Naive thymus-derived CD4-positive, alpha-beta T cell (primary cell): Measurements from ENCODE around the gene GRB14. TPM values are rescaled to one million over a fixed set of nuclear protein-coding genes. Genes with fewer than 3 reads are reported as not detected.

ENCODE experiments used
- ATAC-seq: fragments of 150-1000 bp; cut with Tn5 transposase; 2 replicates; pipeline ENCODE4 v1.10.0; 2021; ENCODE audit warnings: mild to moderate bottlenecking, moderate library complexity
- CTCF ChIA-PET: fragments of 350-600 bp; sonication (Branson Sonifier 250); formaldehyde crosslinking; loops from one replicate; lab custom pipeline; 2021; ENCODE audit warnings: antibody characterized with exemption; lab: Charles Lee
- POLR2A ChIA-PET: fragments of 350-600 bp; sonication (Branson Sonifier 250); formaldehyde crosslinking; loops from one replicate; lab custom pipeline; 2021; ENCODE audit warnings: antibody characterized with exemption, inconsistent platforms; lab: Charles Lee
- DNase-seq, 9 donors: peaks; one replicate each; pipeline versions ENCODE4 v3.0.0 to v3.0.0-alpha.2; 2020 to 2022; ENCODE audit warnings: mixed read lengths in 1 of 9
- H3K27ac ChIP-seq: one replicate; pipeline ENCODE4 v1.7.0; 2013; ENCODE audit warnings: mild to moderate bottlenecking, low read depth, low read length, moderate library complexity
- H3K27me3 ChIP-seq, 2 donors: one replicate each; pipeline ENCODE4 v1.7.0; 2013; ENCODE audit warnings: low read length in 2 of 2, mild to moderate bottlenecking in 2 of 2, moderate library complexity in 2 of 2; ENCODE audit not compliant: control insufficient read depth in 2 of 2, insufficient read depth in 2 of 2
- H3K36me3 ChIP-seq, 3 experiments: 1 replicate in 2 of 3; 2 replicates in 1 of 3; pipeline ENCODE4 v1.7.0; 2013; ENCODE audit warnings: low read length in 3 of 3, mild to moderate bottlenecking in 3 of 3, moderate library complexity in 1 of 3; ENCODE audit not compliant: insufficient read depth in 3 of 3, control insufficient read depth in 2 of 3
- H3K4me1 ChIP-seq, 2 donors: one replicate each; pipeline ENCODE4 v1.7.0; 2013; ENCODE audit warnings: low read length in 2 of 2, mild to moderate bottlenecking in 2 of 2, moderate library complexity in 1 of 2; ENCODE audit not compliant: control insufficient read depth in 2 of 2, insufficient read depth in 2 of 2
- H3K4me3 ChIP-seq: 2 replicates; pipeline ENCODE4 v1.7.0; 2013; ENCODE audit warnings: mild to moderate bottlenecking, low read length
- H3K9me3 ChIP-seq, 3 experiments: 1 replicate in 2 of 3; 2 replicates in 1 of 3; pipeline ENCODE4 v1.7.0; 2013; ENCODE audit warnings: low read length in 3 of 3; ENCODE audit not compliant: control insufficient read depth in 2 of 3
- H3K27ac Mint-ChIP-seq, 9 donors: one replicate each; pipeline ENCODE4 v1.8.0; 2020 to 2022; ENCODE audit warnings: mixed read lengths in 9 of 9, mild to moderate bottlenecking in 8 of 9, moderate library complexity in 5 of 9, inconsistent platforms in 2 of 9
- H3K27me3 Mint-ChIP-seq, 5 donors: one replicate each; pipeline ENCODE4 v1.8.0; 2021 to 2022; ENCODE audit warnings: mixed read lengths in 5 of 5, mild to moderate bottlenecking in 1 of 5
- H3K36me3 Mint-ChIP-seq, 5 donors: one replicate each; pipeline ENCODE4 v1.8.0; 2020 to 2022; ENCODE audit warnings: mixed read lengths in 5 of 5, mild to moderate bottlenecking in 3 of 5, inconsistent platforms in 1 of 5
- H3K4me1 Mint-ChIP-seq, 7 donors: one replicate each; pipeline ENCODE4 v1.8.0; 2020 to 2022; ENCODE audit warnings: mixed read lengths in 7 of 7, mild to moderate bottlenecking in 3 of 7, inconsistent platforms in 1 of 7
- H3K4me3 Mint-ChIP-seq, 10 donors: one replicate each; pipeline ENCODE4 v1.8.0; 2020 to 2022; ENCODE audit warnings: mild to moderate bottlenecking in 10 of 10, mixed read lengths in 10 of 10, moderate library complexity in 6 of 10, inconsistent platforms in 2 of 10
- H3K9me3 Mint-ChIP-seq, 11 donors: one replicate each; pipeline ENCODE4 v1.8.0; 2020 to 2022; ENCODE audit warnings: mixed read lengths in 11 of 11, mild to moderate bottlenecking in 4 of 11, inconsistent platforms in 1 of 11, moderate library complexity in 1 of 11
- intact Hi-C, 2 donors: fragments of 100-400 bp; cut with micrococcal nuclease; formaldehyde crosslinking; loops; one replicate each; pipeline ENCODE4 v1.15.1; 2023
- polyA plus RNA-seq, 2 donors: library from polyadenylated mRNA; unstranded; fragments of 300-500 nt; fragmentation: Illumina TruSeq; gene quantifications; one replicate each; pipeline ENCODE4 v1.2.3, GENCODE V29; 2021
- total RNA-seq, 6 experiments: library from RNA in 5 of 6; stranded (reverse) in 5 of 6; gene quantifications; 1 replicate in 5 of 6; 2 replicates in 1 of 6; pipeline ENCODE4 v1.2.3 and lab custom pipeline; 2021 to 2026

GRB14 gene
- total and polyA plus RNA-seq, 7 experiments from 2014 or later = not detected

DNA sequence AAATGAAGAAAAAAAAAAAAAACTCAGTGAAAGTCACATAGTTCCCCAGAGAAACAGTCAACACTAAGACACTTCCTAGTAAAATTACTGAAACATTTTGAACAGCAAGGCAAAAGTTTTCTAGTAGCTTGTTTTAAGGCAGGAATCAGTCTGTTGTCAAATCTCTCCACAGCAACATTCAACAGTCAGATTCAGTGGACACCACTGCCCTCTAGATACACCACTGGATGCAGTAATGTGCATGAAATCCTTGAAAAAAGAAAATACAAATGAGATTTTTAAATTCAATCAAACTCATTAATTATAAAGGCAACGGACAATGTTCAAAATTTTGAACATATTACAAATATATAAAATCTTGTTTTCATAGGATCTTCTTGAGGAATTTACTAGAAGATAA lies 46.4 kb downstream of the GRB14 start:
- intact Hi-C loops = no loop called here
- POLR2A ChIA-PET = no interaction called here
- Histone ChIP-seq H3K9me3 (no peaks in the 10 kb centered on the region), H3K36me3 (no peaks in the 10 kb centered on the region), H3K27me3 (no peaks in the 10 kb centered on the region), H3K27ac (no peak overlapping the region), H3K4me3 (no peak overlapping the region), H3K4me1 (no peaks in the 10 kb centered on the region)
- no peak overlapping the region for H3K27ac Mint-ChIP-seq
- H3K36me3 Mint-ChIP-seq = no peaks in the 10 kb centered on the region
- no peak overlapping the region for H3K4me3 Mint-ChIP-seq
- peaks cover 0 to 6% (median 0%) of the 10 kb centered on the region in 11 donors for H3K9me3 Mint-ChIP-seq
- DNase-seq (no peak), ATAC-seq (no peak)
- no peaks in the 10 kb centered on the region for H3K27me3 Mint-ChIP-seq
- CTCF ChIA-PET = no interaction called here
- no peaks in the 10 kb centered on the region for H3K4me1 Mint-ChIP-seq

DNA sequence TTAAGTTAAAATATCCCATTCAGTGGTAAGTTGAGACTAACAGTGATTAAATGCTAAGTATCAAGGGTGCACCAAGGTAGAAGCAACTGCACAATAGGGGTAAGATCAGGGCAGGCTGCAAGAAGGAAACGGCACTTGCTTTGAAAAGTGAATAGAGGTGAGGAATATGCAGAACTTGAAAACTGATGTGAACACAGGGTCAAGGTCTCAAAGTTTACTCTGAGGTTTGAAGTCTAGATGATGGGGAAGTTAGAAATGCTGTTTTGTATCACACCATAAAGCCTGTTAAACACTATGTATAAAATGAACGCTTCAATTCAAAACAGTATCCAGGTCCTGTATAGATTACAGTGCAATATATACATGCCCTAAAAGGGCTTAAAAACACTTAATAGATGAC lies 50.8 kb downstream of the GRB14 start:
- POLR2A ChIA-PET = no interaction called here
- H3K36me3 Mint-ChIP-seq = no peaks in the 10 kb centered on the region

DNA sequence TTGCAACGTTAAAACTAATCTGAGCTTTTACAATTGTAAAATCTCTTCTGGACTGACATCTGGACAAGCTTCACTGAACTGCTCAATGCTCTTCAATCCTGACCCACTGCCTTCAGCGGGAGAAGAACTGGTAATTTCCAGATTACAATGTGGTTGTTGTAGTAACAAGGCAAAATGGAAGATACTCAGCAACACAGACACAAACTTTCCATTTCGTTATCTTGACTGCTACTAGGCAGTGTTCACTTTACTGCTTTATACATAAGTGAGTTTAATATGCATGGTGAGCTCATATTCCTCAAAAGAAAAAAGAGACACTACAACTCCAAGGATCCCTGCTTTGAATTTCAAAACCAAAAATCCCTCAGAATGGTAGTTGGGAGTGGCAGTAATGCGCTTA lies 51.9 kb downstream of the GRB14 start:
- ChIA-PET CTCF (no interaction called here), POLR2A (no interaction called here)
- Histone ChIP-seq H3K4me3 (no peak overlapping the region), H3K36me3 (no peaks in the 10 kb centered on the region), H3K27me3 (no peaks in the 10 kb centered on the region), H3K4me1 (no peaks in the 10 kb centered on the region), H3K27ac (no peak overlapping the region), H3K9me3 (no peaks in the 10 kb centered on the region)
- H3K27me3 Mint-ChIP-seq = no peaks in the 10 kb centered on the region
- H3K27ac Mint-ChIP-seq = no peak overlapping the region
- no peak for ATAC-seq
- no peak overlapping the region for H3K4me3 Mint-ChIP-seq
- H3K9me3 Mint-ChIP-seq = peaks cover 0 to 6% (median 0%) of the 10 kb centered on the region in 11 donors
- no peaks in the 10 kb centered on the region for H3K4me1 Mint-ChIP-seq
- intact Hi-C loops = no loop called here
- no peaks in the 10 kb centered on the region for H3K36me3 Mint-ChIP-seq
- no peak for DNase-seq

More for the DNA sequence above, 50.8 kb downstream of the GRB14 start:
- Mint-ChIP-seq H3K4me3 (no peak overlapping the region), H3K4me1 (no peaks in the 10 kb centered on the region), H3K27me3 (no peaks in the 10 kb centered on the region), H3K9me3 (peaks cover 0 to 6% (median 0%) of the 10 kb centered on the region in 11 donors), H3K27ac (no peak overlapping the region)
- Histone ChIP-seq H3K4me3 (no peak overlapping the region), H3K4me1 (no peaks in the 10 kb centered on the region), H3K27ac (no peak overlapping the region), H3K27me3 (no peaks in the 10 kb centered on the region), H3K9me3 (no peaks in the 10 kb centered on the region), H3K36me3 (no peaks in the 10 kb centered on the region)
- DNase-seq = no peak
- intact Hi-C loops = no loop called here
- CTCF ChIA-PET = no interaction called here
- no peak for ATAC-seq

GRCh38 chr2:164568317-164568716 lies 53.0 kb downstream of the GRB14 start:
- Histone ChIP-seq H3K27ac (no peak overlapping the region), H3K27me3 (no peaks in the 10 kb centered on the region), H3K9me3 (no peaks in the 10 kb centered on the region), H3K4me1 (no peaks in the 10 kb centered on the region), H3K4me3 (no peak overlapping the region), H3K36me3 (no peaks in the 10 kb centered on the region)
- DNase-seq = no peak
- ATAC-seq = no peak
- Mint-ChIP-seq H3K36me3 (no peaks in the 10 kb centered on the region), H3K9me3 (peaks cover 0 to 6% (median 0%) of the 10 kb centered on the region in 11 donors), H3K27me3 (no peaks in the 10 kb centered on the region), H3K4me1 (no peaks in the 10 kb centered on the region), H3K4me3 (no peak overlapping the region), H3K27ac (no peak overlapping the region)
- POLR2A ChIA-PET = no interaction called here
- CTCF ChIA-PET = no interaction called here
- intact Hi-C loops = no loop called here

- no peak overlapping the region for H3K27ac Mint-ChIP-seq
- intact Hi-C loops = no loop called here
- Histone ChIP-seq H3K4me3 (no peak overlapping the region), H3K9me3 (no peaks in the 10 kb centered on the region), H3K27ac (no peak overlapping the region), H3K27me3 (no peaks in the 10 kb centered on the region), H3K4me1 (no peaks in the 10 kb centered on the region), H3K36me3 (no peaks in the 10 kb centered on the region)
- ChIA-PET POLR2A (no interaction called here), CTCF (no interaction called here)
- no peaks in the 10 kb centered on the region for H3K4me1 Mint-ChIP-seq
- DNase-seq = no peak
- H3K36me3 Mint-ChIP-seq = no peaks in the 10 kb centered on the region
- ATAC-seq = no peak
- H3K9me3 Mint-ChIP-seq = peaks cover 0 to 6% (median 0%) of the 10 kb centered on the region in 11 donors
- H3K27me3 Mint-ChIP-seq = no peaks in the 10 kb centered on the region
- H3K4me3 Mint-ChIP-seq = no peak overlapping the region
These were observed 53.8 kb downstream of the GRB14 start for GRCh38 chr2:164567335-164567989.

GRCh38 chr2:164565359-164565758 lies 55.9 kb downstream of the GRB14 start:
- no peak for DNase-seq
- H3K27ac ChIP-seq = no peak overlapping the region
- H3K4me1 Mint-ChIP-seq = no peaks in the 10 kb centered on the region
- POLR2A ChIA-PET = no interaction called here
- no peaks in the 10 kb centered on the region for H3K27me3 ChIP-seq
- no peaks in the 10 kb centered on the region for H3K36me3 ChIP-seq
- intact Hi-C loops = no loop called here
- no peaks in the 10 kb centered on the region for H3K36me3 Mint-ChIP-seq
- no peak overlapping the region for H3K4me3 Mint-ChIP-seq
- no peaks in the 10 kb centered on the region for H3K27me3 Mint-ChIP-seq
- CTCF ChIA-PET = no interaction called here
- no peak overlapping the region for H3K27ac Mint-ChIP-seq
- peaks cover 0 to 2% (median 0%) of the 10 kb centered on the region in 11 donors for H3K9me3 Mint-ChIP-seq
- H3K4me3 ChIP-seq = no peak overlapping the region
- no peaks in the 10 kb centered on the region for H3K9me3 ChIP-seq
- no peaks in the 10 kb centered on the region for H3K4me1 ChIP-seq
- no peak for ATAC-seq

GRCh38 chr2:164562666-164563065 lies 58.6 kb downstream of the GRB14 start:
- ChIA-PET CTCF (no interaction called here), POLR2A (no interaction called here)
- peaks cover 0 to 2% (median 0%) of the 10 kb centered on the region in 11 donors for H3K9me3 Mint-ChIP-seq
- no peak overlapping the region for H3K4me3 ChIP-seq
- no peaks in the 10 kb centered on the region for H3K27me3 Mint-ChIP-seq
- no peak overlapping the region for H3K4me3 Mint-ChIP-seq
- DNase-seq (no peak), ATAC-seq (no peak)
- H3K27ac Mint-ChIP-seq = no peak overlapping the region
- intact Hi-C loops = loop anchor here in 1 of 2 donors (5.0 kb wide), 1 partner anchor 155 kb away; no protein-coding TSS in a partner anchor
- H3K36me3 ChIP-seq = no peaks in the 10 kb centered on the region
- H3K27ac ChIP-seq = no peak overlapping the region
- H3K4me1 ChIP-seq = no peaks in the 10 kb centered on the region
- H3K9me3 ChIP-seq = no peaks in the 10 kb centered on the region
- H3K4me1 Mint-ChIP-seq = no peaks in the 10 kb centered on the region
- H3K36me3 Mint-ChIP-seq = no peaks in the 10 kb centered on the region
- no peaks in the 10 kb centered on the region for H3K27me3 ChIP-seq
